ENCODE data around the gene TBL1X.

The TBL1X gene

DNA sequence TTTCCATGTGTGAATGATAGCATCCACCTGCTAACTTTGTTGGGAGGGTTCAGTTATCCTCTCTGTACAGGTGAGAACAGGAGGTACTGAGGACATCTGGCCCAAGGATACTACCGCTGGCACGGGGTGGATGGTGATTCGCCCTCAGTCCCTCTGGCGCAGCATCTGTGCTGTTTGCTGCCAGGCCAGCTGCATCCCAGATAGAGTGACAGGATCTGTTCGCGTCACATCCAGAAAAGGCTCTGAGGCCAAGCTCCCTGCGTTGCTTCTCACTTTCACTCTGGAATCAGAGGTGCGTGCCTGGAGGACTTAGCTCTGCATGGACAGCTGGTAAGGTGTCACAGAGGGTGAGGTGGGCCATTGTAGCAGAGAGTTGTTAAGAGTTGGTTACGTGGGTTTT, 95.4 kb downstream of the TBL1X start:
- TF ChIP-seq, protein P1, sequence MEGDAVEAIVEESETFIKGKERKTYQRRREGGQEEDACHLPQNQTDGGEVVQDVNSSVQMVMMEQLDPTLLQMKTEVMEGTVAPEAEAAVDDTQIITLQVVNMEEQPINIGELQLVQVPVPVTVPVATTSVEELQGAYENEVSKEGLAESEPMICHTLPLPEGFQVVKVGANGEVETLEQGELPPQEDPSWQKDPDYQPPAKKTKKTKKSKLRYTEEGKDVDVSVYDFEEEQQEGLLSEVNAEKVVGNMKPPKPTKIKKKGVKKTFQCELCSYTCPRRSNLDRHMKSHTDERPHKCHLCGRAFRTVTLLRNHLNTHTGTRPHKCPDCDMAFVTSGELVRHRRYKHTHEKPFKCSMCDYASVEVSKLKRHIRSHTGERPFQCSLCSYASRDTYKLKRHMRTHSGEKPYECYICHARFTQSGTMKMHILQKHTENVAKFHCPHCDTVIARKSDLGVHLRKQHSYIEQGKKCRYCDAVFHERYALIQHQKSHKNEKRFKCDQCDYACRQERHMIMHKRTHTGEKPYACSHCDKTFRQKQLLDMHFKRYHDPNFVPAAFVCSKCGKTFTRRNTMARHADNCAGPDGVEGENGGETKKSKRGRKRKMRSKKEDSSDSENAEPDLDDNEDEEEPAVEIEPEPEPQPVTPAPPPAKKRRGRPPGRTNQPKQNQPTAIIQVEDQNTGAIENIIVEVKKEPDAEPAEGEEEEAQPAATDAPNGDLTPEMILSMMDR (IDR thresholded peaks at IDR 0.05): no peak

DNA sequence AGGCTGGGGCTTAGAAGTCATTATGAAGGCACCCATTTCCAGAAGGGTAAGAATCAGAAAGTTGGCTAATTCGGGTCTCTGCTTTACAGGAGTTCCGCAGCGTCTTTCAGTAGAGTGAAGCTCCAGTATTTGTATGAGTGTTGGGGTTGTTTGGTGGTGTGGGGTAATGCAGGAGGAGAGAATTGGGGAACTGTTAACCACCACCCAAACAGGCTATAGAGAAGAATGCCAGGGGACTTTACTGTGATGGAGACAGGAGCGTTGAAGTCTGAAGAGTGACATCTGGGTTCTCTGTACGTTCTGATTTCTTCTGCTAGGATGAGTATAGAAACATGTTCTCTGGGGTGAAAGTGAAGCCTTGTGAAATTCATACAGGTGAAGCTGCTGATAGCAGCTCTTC, 96.3 kb downstream of the TBL1X start:
- TF ChIP-seq, protein P1 (IDR thresholded peaks at IDR 0.05): no peak

DNA sequence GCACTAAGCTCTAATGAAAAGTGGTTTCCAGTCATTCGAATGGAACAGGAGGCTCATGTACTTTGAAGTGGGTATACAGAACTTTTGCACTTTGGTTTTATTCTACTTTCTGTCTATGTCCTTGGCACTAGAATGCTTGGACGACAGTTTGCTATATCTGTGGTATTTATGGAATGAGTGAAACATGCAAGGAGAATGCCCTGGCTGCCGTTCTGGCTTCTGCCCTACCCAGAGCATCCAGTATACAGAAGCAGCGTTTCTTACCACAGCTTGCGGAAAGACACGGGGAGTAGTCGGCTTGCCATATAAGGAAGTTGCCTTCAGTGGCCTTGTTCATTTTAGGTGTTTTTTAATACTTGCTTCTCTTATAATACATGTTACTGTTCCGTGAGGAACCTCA, 98.0 kb downstream of the TBL1X start:
- TF ChIP-seq, protein P1 (IDR thresholded peaks at IDR 0.05): no peak

DNA sequence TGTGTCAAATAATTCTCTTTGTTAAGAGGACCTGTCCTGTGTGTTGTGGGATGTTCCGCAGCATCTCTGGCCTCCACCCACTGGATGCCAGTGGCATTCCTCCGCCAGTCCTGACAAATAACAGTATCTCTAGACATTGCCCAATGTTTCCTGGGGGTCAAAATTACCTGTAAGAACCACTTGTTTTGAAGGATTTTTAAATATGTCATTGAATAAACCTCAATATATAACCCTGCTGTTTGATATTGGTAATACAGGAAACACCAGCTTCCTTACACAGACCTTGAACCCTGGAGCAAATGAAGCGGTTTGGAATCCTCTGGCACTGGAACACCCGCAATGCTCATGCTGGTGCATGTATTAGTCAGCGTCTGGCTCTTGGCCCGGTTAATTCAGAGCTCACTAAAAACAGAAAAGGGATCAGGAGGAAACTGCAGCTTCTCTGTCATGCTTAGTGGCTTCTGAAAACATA, 101.3 kb downstream of the TBL1X start:
- TF ChIP-seq, protein P1 (IDR thresholded peaks at IDR 0.05): no peak

DNA sequence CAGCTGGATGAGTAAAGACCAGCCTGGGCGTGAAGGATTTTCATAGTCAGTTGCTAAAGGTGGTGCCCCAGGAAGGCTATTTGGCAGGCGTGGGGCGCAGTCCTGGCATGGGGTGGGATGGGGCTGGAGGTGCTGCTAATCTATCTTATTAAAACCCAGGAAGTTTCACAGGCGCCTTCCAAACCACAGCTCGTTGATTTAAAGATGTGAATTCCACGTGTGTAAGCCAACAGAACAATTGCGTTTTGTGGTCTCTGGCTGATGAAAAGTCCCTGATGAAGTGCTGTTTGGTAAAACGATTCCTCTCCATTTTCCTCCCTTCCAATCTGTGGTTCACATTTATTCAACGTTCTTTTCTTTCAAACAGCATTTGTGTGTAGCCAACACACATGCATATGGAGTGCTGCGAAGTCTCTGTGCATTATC, 105.0 kb downstream of the TBL1X start:
- TF ChIP-seq, protein P1 (IDR thresholded peaks at IDR 0.05): no peak

DNA sequence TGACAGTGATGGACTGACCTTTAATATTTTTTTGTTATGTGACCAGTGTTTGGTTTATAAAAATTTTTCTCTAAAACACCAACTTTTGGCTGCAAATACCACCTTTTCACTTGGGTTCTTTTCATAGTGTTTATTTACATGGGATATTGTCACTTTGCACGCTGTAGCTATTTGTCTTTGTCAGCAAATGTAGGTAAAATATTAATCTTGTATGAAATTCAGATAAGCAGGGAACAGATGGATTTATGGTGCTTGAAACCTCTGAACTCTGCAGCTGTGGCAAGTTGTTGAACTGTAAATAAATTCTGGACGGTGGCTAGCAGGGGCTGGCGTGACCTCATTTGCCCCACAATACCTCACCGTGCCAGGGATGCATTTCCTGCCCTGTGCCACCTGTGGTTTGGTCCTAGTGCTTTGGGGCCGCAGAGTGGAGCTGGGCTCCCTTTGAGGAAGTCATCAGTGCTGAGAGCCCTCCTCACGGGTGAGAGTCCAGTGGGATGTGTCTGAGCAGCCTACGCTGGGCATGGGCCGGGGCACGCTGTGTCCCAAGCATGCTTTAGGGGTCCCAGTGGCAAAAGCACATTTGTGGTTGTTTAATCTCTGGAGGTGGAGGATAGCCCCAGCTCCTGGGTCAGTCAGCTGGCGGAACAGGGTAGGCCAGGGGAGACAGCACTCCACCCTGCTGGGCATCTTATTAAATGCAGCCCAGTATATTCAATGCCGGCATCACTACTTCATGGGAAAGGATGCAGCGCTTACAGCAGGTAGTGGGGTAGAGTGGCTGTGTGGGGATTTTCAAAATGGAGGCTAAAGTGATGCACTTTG, 108.6 kb downstream of the TBL1X start:
- TF ChIP-seq, protein P1 (IDR thresholded peaks at IDR 0.05): no peak

DNA sequence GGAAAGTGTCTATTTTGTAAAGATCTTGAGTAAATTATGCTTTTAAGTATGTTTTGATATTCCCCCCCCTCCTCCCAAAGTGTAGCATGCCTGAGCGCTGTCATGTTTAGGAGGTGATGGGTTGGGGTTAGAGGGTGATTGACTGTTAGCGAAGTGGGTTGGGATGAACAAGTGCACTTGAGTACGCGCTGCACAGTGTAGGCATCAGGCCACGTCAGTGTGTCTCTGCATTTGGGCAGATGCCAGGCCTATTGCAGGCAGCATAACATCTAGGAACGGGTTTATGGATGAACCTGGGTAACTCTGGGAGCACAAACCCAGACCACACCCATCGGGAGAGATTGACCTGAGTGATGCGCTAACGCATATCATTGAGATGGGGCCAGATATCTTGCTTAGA, 111.2 kb downstream of the TBL1X start:
- TF ChIP-seq, protein P1 (IDR thresholded peaks at IDR 0.05): no peak

Measured in LNCAP (cell line).